HepG2 (cell line): Measurements from ENCODE around the gene IP6K1. TPM values are rescaled to one million over a fixed set of nuclear protein-coding genes. Genes with fewer than 3 reads are reported as not detected.

Experiments
- ATAC-seq: fragments of 200-7000 bp; cut with Tn5 transposase; 3 replicates; pipeline ENCODE4 v1.9.1; 2020; ENCODE audit warnings: mild to moderate bottlenecking, moderate library complexity
- BruUV-seq: library from RNA; stranded (reverse); fragments of 400-500 nt; replicated peaks from 2 replicates; lab custom pipeline; 2021; lab: Mats Ljungman, UMichigan
- CTCF ChIA-PET: fragments of 300-600 bp; formaldehyde crosslinking; extraction: SDS; loops from one replicate; lab custom pipeline; 2021; ENCODE audit warnings: low total read pairs, inconsistent platforms, low intra/inter-chr PET ratio; lab: Yijun Ruan, JAX
- POLR2A ChIA-PET: fragments of 350-600 bp; sonication (Branson Sonifier 250); formaldehyde crosslinking; loops from one replicate; lab custom pipeline; 2020; ENCODE audit warnings: antibody characterized with exemption, inconsistent platforms; lab: Yijun Ruan, JAX
- DNase-seq: peaks from one replicate; pipeline ENCODE4 v3.0.0-alpha.2; 2015; ENCODE audit warnings: low spot score
- FAIRE-seq: peaks from 3 replicates; lab custom pipeline; 2011; peaks lifted over from hg19 to GRCh38; lab: Jason Lieb, UNC
- H2AFZ ChIP-seq: one replicate; pipeline ENCODE4 v1.6.1; 2011; ENCODE audit warnings: low read length, inconsistent platforms
- H3K27ac ChIP-seq: fragments of 300-600 bp; 3 replicates; pipeline ENCODE4 v1.8.0; 2011; ENCODE audit warnings: mixed run types, mild to moderate bottlenecking, mixed read lengths, low read length, inconsistent platforms; ENCODE audit not compliant: insufficient read depth; ENCODE audit errors: extremely low read length
- H3K27me3 ChIP-seq, 2 experiments: fragments of 200-600 bp in 1 of 2; 2 replicates in 1 of 2; 3 replicates in 1 of 2; pipeline versions ENCODE4 v1.6.0 to v1.8.0; 2011; ENCODE audit warnings: low read length in 2 of 2, mild to moderate bottlenecking in 2 of 2, moderate library complexity in 2 of 2, inconsistent platforms in 1 of 2; ENCODE audit not compliant: insufficient read depth in 2 of 2, control insufficient read depth in 1 of 2
- H3K36me3 ChIP-seq, 2 experiments: fragments of 200-600 bp in 1 of 2; replicated peaks in 1 of 2; 2 replicates in 1 of 2; 3 replicates in 1 of 2; pipeline versions ENCODE4 v1.5.1 to v1.8.0; 2011; ENCODE audit warnings: low read length in 2 of 2, inconsistent platforms in 1 of 2; ENCODE audit not compliant: insufficient read depth in 2 of 2, control insufficient read depth in 1 of 2
- H3K4me1 ChIP-seq: 2 replicates; pipeline ENCODE4 v1.5.1; 2012; ENCODE audit warnings: low read length, inconsistent platforms; ENCODE audit not compliant: insufficient read depth
- H3K4me2 ChIP-seq: 2 replicates; pipeline ENCODE4 v1.6.0; 2011; ENCODE audit warnings: low read depth, low read length, inconsistent platforms
- H3K4me3 ChIP-seq, 3 experiments: fragments of 200-600 bp in 1 of 3; sonication (generic), shearing (Covaris generic) in 1 of 3; replicated peaks in 1 of 3; 2 replicates each; pipeline ENCODE4 v1.5.1; 2011 to 2016; ENCODE audit warnings: low read length in 3 of 3, inconsistent platforms in 2 of 3, low read depth in 2 of 3, mild to moderate bottlenecking in 2 of 3, control low read depth in 1 of 3, mixed read lengths in 1 of 3; ENCODE audit not compliant: insufficient read depth in 1 of 3
- H3K79me2 ChIP-seq: one replicate; pipeline ENCODE4 v1.6.1; 2011; ENCODE audit warnings: low read length, inconsistent platforms; ENCODE audit not compliant: insufficient read depth
- H3K9ac ChIP-seq: 2 replicates; pipeline ENCODE4 v1.6.0; 2011; ENCODE audit warnings: mild to moderate bottlenecking, low read depth, low read length, inconsistent platforms; ENCODE audit not compliant: insufficient read depth
- H3K9me3 ChIP-seq: 2 replicates; pipeline ENCODE4 v1.5.1; 2012; ENCODE audit warnings: mild to moderate bottlenecking, low read length
- H4K20me1 ChIP-seq: 2 replicates; pipeline ENCODE4 v1.6.0; 2011; ENCODE audit warnings: inconsistent platforms, mild to moderate bottlenecking, low read length, moderate library complexity; ENCODE audit not compliant: insufficient read depth
- FOSL2 ChIP-seq: sonication (generic); formaldehyde crosslinking; IDR thresholded peaks from 2 replicates; pipeline ENCODE4 v1.4.0; 2020; ENCODE audit warnings: missing genetic modification reagents
- NRL ChIP-seq: sonication (generic); formaldehyde crosslinking; IDR thresholded peaks from 2 replicates; pipeline ENCODE4 v1.5.0; 2020; ENCODE audit warnings: missing genetic modification reagents, mild to moderate bottlenecking, moderate library complexity, borderline replicate concordance
- RFX5 ChIP-seq: IDR thresholded peaks from 2 replicates; pipeline ENCODE4 v1.6.1; 2011; ENCODE audit warnings: low read depth, low read length, improper control_type of control experiment
- WGBS: methylation state at CpG from one replicate; pipeline ENCODE4 v1.1.6; 2017; ENCODE audit warnings: low lambda C conversion rate; 5-methylcytosine and 5-hydroxymethylcytosine counted together
- in situ Hi-C: cut with HindIII; loops from 2 replicates; pipeline ENCODE4 v1.10.0; 2017; ENCODE audit warnings: low pct_unique_long_range_greater_than_20kb; ENCODE audit not compliant: extremely low pct_ligation_motif_present
- intact Hi-C: fragments of 100-400 bp; cut with micrococcal nuclease; formaldehyde crosslinking; loops from one replicate; pipeline ENCODE4 v1.10.0; 2022; ENCODE audit not compliant: unreplicated experiment
- polyA plus RNA-seq, 8 experiments: library from polyadenylated mRNA; depleted of rRNA in 3 of 8; stranded (reverse) in 7 of 8; unstranded in 1 of 8; fragments of >200 nt; fragmentation: Illumina TruSeq in 4 of 8; extraction: Trizol in 4 of 8; gene quantifications; 2 replicates each; pipeline versions ENCODE4 v1.2.1 to v1.2.3, GENCODE V29; 2011 to 2016; ENCODE audit warnings: low read depth in 4 of 8, missing spikeins in 1 of 8, mixed read lengths in 1 of 8; ENCODE audit not compliant: insufficient read depth in 1 of 8
- total RNA-seq, 5 experiments: library from RNA; depleted of rRNA; stranded (reverse); fragments of >200 nt; fragmentation: Illumina TruSeq; extraction: Trizol; gene quantifications; 2 replicates each; pipeline ENCODE4 v1.2.3, GENCODE V29; 2016; ENCODE audit warnings: low read depth in 1 of 5
- TF ChIP-seq, protein P1 (sequence below): sonication (generic); formaldehyde crosslinking; IDR thresholded peaks from 2 replicates; pipeline ENCODE4 v1.4.0; 2020; ENCODE audit warnings: missing genetic modification reagents, borderline replicate concordance

The IP6K1 gene
- total and polyA plus RNA-seq, 2 of the 13 experiments (the other 11 are each of a cell fraction or from before 2014, with no cell fraction given) = 17.7 to 29.7 TPM

DNA sequence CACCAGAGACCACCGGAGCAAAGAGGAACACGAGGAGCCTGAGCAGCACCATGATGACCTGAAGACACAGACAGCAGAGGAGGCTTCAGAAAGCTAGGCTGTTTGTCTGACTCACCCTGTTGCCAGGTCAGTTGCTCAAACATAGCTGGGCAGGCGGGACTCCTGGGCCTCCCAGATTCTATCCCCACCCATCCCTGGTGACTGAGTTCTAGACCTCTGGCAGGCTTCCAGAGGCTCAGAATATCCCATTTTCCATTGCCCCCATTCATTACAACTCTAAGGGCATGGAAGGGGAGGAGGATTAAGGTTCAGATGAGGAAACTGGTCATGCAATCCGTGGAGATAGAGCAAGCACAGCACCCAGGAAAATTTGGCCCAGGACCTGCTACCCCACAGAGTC, 13.4 kb upstream of the IP6K1 start, which contains the start of gene CDHR4:
Gene CDHR4, minus strand, starts transcription at position 113 of the 400 bp plus-strand sequence. Its CDS starts 61 bp downstream, at position 52.
- 0% methylated on average over 2 of the region's 4 CpGs for WGBS
- Histone ChIP-seq H3K27ac (no peak within 1 kb of the TSS), H3K4me3 (no peak within 1 kb of the TSS), H2AFZ (no peak within 1 kb of the TSS), H3K79me2 (no peaks in the 10 kb centered on the region), H3K4me2 (peak within 1 kb of the TSS; percentile 41), H3K27me3 (peaks cover 1 to 12% of the 10 kb centered on the region in 2 experiments; a peak in 4 of 5 replicates), H3K9me3 (no peaks in the 10 kb centered on the region), H3K4me1 (peaks cover 61% of the 10 kb centered on the region), H4K20me1 (no peaks in the 10 kb centered on the region)
- intact Hi-C loops = no loop called here
- in situ Hi-C loops = loop anchor here (10.0 kb wide), 1 partner anchor 105 kb away; the partner anchor contains the start of gene MST1R
- CTCF ChIA-PET = no interaction called here
- POLR2A ChIA-PET = interaction anchor here (2.6 kb wide), 1 partner anchor 14 kb away, joined by 11 read pairs; the partner anchor contains the start of gene IP6K1
- no peak for ATAC-seq
- peak; percentile 44 for DNase-seq
- no peak for FAIRE-seq
- BruUV-seq = no TSS peak
- TF ChIP-seq FOSL2 (CRISPR knock-in tag) (peak; percentile 70), RFX5 (0 out of 2 replicates have a peak, but pooled peaks have one; percentile 17), NRL (CRISPR knock-in tag) (no peak)
- TF ChIP-seq, protein P1, sequence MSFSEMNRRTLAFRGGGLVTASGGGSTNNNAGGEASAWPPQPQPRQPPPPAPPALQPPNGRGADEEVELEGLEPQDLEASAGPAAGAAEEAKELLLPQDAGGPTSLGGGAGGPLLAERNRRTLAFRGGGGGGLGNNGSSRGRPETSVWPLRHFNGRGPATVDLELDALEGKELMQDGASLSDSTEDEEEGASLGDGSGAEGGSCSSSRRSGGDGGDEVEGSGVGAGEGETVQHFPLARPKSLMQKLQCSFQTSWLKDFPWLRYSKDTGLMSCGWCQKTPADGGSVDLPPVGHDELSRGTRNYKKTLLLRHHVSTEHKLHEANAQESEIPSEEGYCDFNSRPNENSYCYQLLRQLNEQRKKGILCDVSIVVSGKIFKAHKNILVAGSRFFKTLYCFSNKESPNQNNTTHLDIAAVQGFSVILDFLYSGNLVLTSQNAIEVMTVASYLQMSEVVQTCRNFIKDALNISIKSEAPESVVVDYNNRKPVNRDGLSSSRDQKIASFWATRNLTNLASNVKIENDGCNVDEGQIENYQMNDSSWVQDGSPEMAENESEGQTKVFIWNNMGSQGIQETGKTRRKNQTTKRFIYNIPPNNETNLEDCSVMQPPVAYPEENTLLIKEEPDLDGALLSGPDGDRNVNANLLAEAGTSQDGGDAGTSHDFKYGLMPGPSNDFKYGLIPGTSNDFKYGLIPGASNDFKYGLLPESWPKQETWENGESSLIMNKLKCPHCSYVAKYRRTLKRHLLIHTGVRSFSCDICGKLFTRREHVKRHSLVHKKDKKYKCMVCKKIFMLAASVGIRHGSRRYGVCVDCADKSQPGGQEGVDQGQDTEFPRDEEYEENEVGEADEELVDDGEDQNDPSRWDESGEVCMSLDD (CRISPR knock-in tag) = no peak
- TF ChIP-seq, all 625 proteins: peak for 2
- Histone ChIP-seq H3K36me3 (no peaks in the 10 kb centered on the region), H3K9ac (0 out of 2 replicates have a peak within 1 kb of the TSS, but pooled peaks have one; percentile 25)
